GM23248 (cell line): Measurements from ENCODE around the gene TNKS1BP1. TPM values are rescaled to one million over a fixed set of nuclear protein-coding genes. Genes with fewer than 3 reads are reported as not detected.

ENCODE experiments used
- DNase-seq: peaks from one replicate; pipeline ENCODE4 v3.0.0-alpha.2; 2015
- H2AFZ ChIP-seq: fragments of 200-600 bp; sonication (generic); 2 replicates; pipeline ENCODE4 v1.6.1; 2016; ENCODE audit warnings: antibody characterized with exemption
- H3F3A ChIP-seq: fragments of 200-600 bp; sonication (generic); 2 replicates; pipeline ENCODE4 v1.6.1; 2016; ENCODE audit warnings: mild to moderate bottlenecking, antibody characterized with exemption, mixed run types; ENCODE audit not compliant: insufficient read depth
- H3K27ac ChIP-seq: fragments of 200-600 bp; sonication (generic); 2 replicates; pipeline ENCODE4 v1.5.1; 2016; ENCODE audit warnings: mild to moderate bottlenecking
- H3K27me3 ChIP-seq: fragments of 200-600 bp; sonication (generic); replicated peaks from 2 replicates; pipeline ENCODE4 v1.6.1; 2016; ENCODE audit warnings: mild to moderate bottlenecking; ENCODE audit not compliant: insufficient read depth
- H3K36me3 ChIP-seq: fragments of 200-600 bp; sonication (generic); 2 replicates; pipeline ENCODE4 v1.6.1; 2016; ENCODE audit warnings: low read depth, mild to moderate bottlenecking
- H3K4me1 ChIP-seq: fragments of 200-600 bp; sonication (generic); 2 replicates; pipeline ENCODE4 v1.6.1; 2016; ENCODE audit warnings: mild to moderate bottlenecking; ENCODE audit not compliant: insufficient read depth
- H3K4me2 ChIP-seq: fragments of 200-600 bp; sonication (generic); one replicate; pipeline ENCODE4 v1.6.1; 2016; ENCODE audit warnings: mild to moderate bottlenecking; ENCODE audit not compliant: unreplicated experiment
- H3K4me3 ChIP-seq: fragments of 200-600 bp; sonication (generic); 2 replicates; pipeline ENCODE4 v1.5.1; 2016; ENCODE audit warnings: mild to moderate bottlenecking
- H3K79me2 ChIP-seq: fragments of 200-600 bp; sonication (generic); 2 replicates; pipeline ENCODE4 v1.6.1; 2016; ENCODE audit warnings: mild to moderate bottlenecking; ENCODE audit not compliant: insufficient read depth
- H3K9ac ChIP-seq: fragments of 200-600 bp; sonication (generic); 2 replicates; pipeline ENCODE4 v1.6.1; 2016; ENCODE audit warnings: mild to moderate bottlenecking
- H3K9me2 ChIP-seq: fragments of 200-600 bp; sonication (generic); 2 replicates; pipeline ENCODE4 v1.6.1; 2016; ENCODE audit warnings: mixed run types, mild to moderate bottlenecking, moderate library complexity; ENCODE audit not compliant: insufficient read depth
- H3K9me3 ChIP-seq: fragments of 200-600 bp; sonication (generic); one replicate; pipeline ENCODE4 v1.6.1; 2017; ENCODE audit warnings: low read depth
- H4K20me1 ChIP-seq: fragments of 200-600 bp; sonication (generic); 2 replicates; pipeline ENCODE4 v1.6.0; 2016; ENCODE audit not compliant: insufficient read depth
- EZH2 ChIP-seq: fragments of 200-600 bp; sonication (generic); IDR thresholded peaks from 2 replicates; pipeline ENCODE4 v1.6.1; 2018; ENCODE audit warnings: antibody characterized with exemption, mild to moderate bottlenecking; ENCODE audit not compliant: insufficient read depth, poor library complexity, severe bottlenecking
- EZH2phosphoT487 ChIP-seq: fragments of 200-600 bp; sonication (generic); IDR thresholded peaks from 2 replicates; pipeline ENCODE4 v1.6.1; 2018; ENCODE audit warnings: antibody characterized with exemption, moderate library complexity, mild to moderate bottlenecking, low read depth; ENCODE audit not compliant: insufficient read depth
- WGBS, 2 experiments: methylation state at CpG; one replicate each; pipeline ENCODE4 v1.1.6; 2015 to 2017; ENCODE audit warnings: low lambda C conversion rate in 2 of 2, low coverage in 1 of 2; ENCODE audit errors: missing lambda C conversion rate in 2 of 2; 5-methylcytosine and 5-hydroxymethylcytosine counted together
- in situ Hi-C: fragments of 300-500 bp; cut with MboI; formaldehyde crosslinking; loops from 2 replicates; pipeline ENCODE4 v1.15.0; 2020
- polyA plus RNA-seq: library from polyadenylated mRNA; unstranded; fragments of >200 nt; fragmentation: Nextera tagmentation; extraction: Ambion mirVana; gene quantifications from 2 replicates; pipeline ENCODE4 v1.2.1, GENCODE V29; 2016
- total RNA-seq: library from RNA; depleted of rRNA; stranded (reverse); fragments of >200 nt; shearing (Covaris generic); gene quantifications from 2 replicates; pipeline ENCODE4 v1.2.3, GENCODE V29; 2014

Gene TNKS1BP1
- total and polyA plus RNA-seq, 2 experiments from 2014 or later: 88.2 to 89.7 TPM

DNA sequence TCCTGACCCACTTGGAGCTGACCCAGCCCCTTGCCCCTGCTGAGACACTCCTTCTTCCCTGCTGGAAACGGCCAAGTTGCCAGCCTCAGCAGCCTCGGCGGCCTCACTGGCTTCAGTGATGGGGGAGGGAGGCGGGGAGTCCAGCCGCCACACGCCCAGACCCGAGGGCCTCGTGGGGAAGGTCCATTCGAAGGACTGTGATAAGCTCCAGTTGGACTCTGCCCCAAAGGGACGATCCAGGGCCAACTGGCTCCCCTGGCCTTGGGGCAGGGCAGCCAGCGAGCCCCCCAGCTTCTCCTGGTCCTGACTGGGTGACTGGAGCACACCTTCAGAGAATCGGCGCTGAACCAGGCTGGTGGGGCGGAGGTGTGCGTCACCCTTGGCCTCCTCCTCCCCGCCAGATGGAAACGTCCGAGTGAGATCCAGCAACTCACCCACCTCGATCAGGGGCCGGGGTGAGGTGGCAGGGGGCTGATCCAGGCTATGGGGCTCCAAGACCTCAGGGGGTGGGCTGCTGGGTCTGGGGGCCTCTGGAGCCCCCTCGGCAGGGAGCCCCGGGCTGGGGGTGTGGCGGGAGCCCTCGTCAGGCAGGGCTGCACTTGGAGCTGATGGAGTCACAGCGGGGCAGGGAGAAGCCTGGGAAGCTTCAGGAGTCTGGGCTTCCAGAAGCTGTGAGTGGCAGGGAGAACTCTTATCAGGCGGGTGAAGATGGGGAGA lies 11.5 kb downstream of the TNKS1BP1 start:
- H4K20me1 ChIP-seq: peaks cover 9% of the 10 kb centered on the region; the same call in 1 of the 2 replicates
- H3K79me2 ChIP-seq: peaks cover 71% of the 10 kb centered on the region
- no peak overlapping the region for H2AFZ ChIP-seq
- 77 to 83% methylated on average over 21 to 25 of the region's 26 CpGs for WGBS, 2 experiments
- no peak overlapping the region for H3K9ac ChIP-seq
- H3K4me3 ChIP-seq: no peak overlapping the region
- H3K4me1 ChIP-seq: peaks cover 35% of the 10 kb centered on the region
- no peaks in the 10 kb centered on the region for H3K9me2 ChIP-seq
- in situ Hi-C loops: no loop called here
- no peaks in the 10 kb centered on the region for H3K27me3 ChIP-seq
- no peak overlapping the region for H3K4me2 ChIP-seq
- H3K9me3 ChIP-seq: no peaks in the 10 kb centered on the region
- H3K27ac ChIP-seq: no peak overlapping the region
- TF ChIP-seq EZH2phosphoT487 (no peak), EZH2 (no peak)
- H3F3A ChIP-seq: peaks cover 47% of the 10 kb centered on the region
- H3K36me3 ChIP-seq: peaks cover 37% of the 10 kb centered on the region
- no peak for DNase-seq

- TF ChIP-seq EZH2phosphoT487 (no peak), EZH2 (no peak)
- no peak overlapping the region for H3K4me3 ChIP-seq
- peaks cover 9% of the 10 kb centered on the region; the same call in 1 of the 2 replicates for H4K20me1 ChIP-seq
- H3K4me2 ChIP-seq: no peak overlapping the region
- H3K79me2 ChIP-seq: peaks cover 71% of the 10 kb centered on the region
- peaks cover 39% of the 10 kb centered on the region for H3K36me3 ChIP-seq
- no peak overlapping the region for H3K9ac ChIP-seq
- H3F3A ChIP-seq: peaks cover 43% of the 10 kb centered on the region
- no peaks in the 10 kb centered on the region for H3K9me3 ChIP-seq
- peak overlapping the region; percentile 85 for H3K27ac ChIP-seq
- no peak for DNase-seq
- 82 to 88% methylated on average over 9 to 10 of the region's 10 CpGs for WGBS, 2 experiments
- H3K27me3 ChIP-seq: no peaks in the 10 kb centered on the region
- H3K9me2 ChIP-seq: no peaks in the 10 kb centered on the region
- in situ Hi-C loops: no loop called here
- peaks cover 31% of the 10 kb centered on the region for H3K4me1 ChIP-seq
- no peak overlapping the region for H2AFZ ChIP-seq
Observed at GRCh38 chr11:57312511-57313021, 12.2 kb downstream of the TNKS1BP1 start.

DNA sequence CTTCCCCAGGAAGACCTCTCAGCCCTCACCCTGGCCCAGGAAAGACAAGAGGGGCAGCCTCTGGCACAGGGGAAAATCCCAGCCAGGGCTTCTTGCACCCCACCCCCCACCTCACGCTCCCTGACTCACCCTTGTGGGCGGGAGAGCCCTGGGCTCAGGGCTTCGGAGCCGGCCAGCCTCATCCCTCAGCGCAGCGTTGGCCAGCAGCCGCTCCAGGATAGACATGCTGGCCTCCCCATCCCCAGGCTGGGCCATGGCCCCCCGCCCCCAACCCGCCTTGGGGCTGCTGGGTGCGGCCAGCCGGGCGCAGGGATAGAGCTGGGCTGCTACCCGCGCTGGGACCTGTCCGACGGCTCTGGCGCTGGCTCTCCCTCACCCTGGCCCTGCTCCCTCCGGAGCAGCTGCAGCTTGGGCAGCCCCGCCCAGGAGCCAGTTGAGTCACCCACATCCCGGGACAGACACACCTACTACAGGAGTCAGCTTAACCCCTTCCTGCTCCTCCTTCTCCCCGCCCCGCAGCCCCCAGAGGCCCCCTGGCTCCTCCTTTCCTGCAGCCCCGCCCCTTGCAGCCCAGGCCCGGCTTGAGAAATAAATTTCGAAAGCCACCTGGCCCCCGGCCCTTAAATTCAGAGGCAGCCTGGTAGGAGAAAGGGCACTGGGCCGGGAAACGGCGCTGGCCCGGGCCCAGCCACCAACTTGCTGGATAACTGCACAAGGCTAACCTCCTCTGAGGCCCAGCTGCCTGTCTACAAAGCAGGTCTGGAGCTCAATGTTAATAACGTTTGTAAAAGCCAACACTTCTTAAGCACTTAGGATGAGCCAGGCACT lies 13.4 kb downstream of the TNKS1BP1 start:
- H3K4me3 ChIP-seq: peak overlapping the region; percentile 68
- no peaks in the 10 kb centered on the region for H3K27me3 ChIP-seq
- peak overlapping the region; percentile 68 for H3K4me2 ChIP-seq
- H3K79me2 ChIP-seq: peaks cover 69% of the 10 kb centered on the region
- H4K20me1 ChIP-seq: peaks cover 4% of the 10 kb centered on the region; the same call in 1 of the 2 replicates
- H2AFZ ChIP-seq: no peak overlapping the region
- no peaks in the 10 kb centered on the region for H3K9me3 ChIP-seq
- DNase-seq: peak; percentile 97
- 0 to 1% methylated on average over 21 to 31 of the region's 31 CpGs for WGBS, 2 experiments
- TF ChIP-seq EZH2phosphoT487: no peak
- no peak for TF ChIP-seq EZH2
- in situ Hi-C loops: no loop called here
- peaks cover 32% of the 10 kb centered on the region for H3K36me3 ChIP-seq
- H3F3A ChIP-seq: peaks cover 33% of the 10 kb centered on the region
- peak overlapping the region; percentile 75 for H3K9ac ChIP-seq
- no peaks in the 10 kb centered on the region for H3K9me2 ChIP-seq
- peaks cover 38% of the 10 kb centered on the region for H3K4me1 ChIP-seq
- peak overlapping the region; percentile 85 for H3K27ac ChIP-seq

DNA sequence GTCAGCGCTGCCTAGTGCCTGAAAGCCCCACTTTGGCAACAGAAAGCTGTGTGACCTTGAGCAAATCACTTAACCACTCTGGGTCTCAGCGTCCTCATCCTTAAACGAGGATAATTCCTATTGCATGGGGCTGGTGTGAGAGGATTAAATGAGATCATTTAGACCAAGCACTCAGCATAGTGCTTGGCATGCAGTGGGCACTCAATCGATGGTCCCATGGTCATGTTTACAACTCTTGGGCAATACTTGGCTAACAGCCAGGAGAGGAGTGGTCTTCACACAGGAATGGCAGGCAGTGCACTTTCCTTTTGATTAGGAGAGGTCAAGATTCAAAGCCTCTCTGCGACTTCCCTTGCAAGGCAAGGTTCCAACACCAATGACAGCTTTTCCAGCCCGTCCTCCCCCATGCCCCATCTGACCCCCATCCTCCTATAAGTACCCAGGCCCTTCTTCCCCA lies 14.1 kb downstream of the TNKS1BP1 start:
- peaks cover 27% of the 10 kb centered on the region for H3K36me3 ChIP-seq
- H4K20me1 ChIP-seq: no peaks in the 10 kb centered on the region
- peaks cover 42% of the 10 kb centered on the region for H3K4me1 ChIP-seq
- peak overlapping the region; percentile 68 for H3K4me3 ChIP-seq
- peak; percentile 67 for DNase-seq
- peak overlapping the region; percentile 68 for H3K4me2 ChIP-seq
- H3K27me3 ChIP-seq: no peaks in the 10 kb centered on the region
- peaks cover 30% of the 10 kb centered on the region for H3F3A ChIP-seq
- H3K27ac ChIP-seq: peak overlapping the region; percentile 85
- H2AFZ ChIP-seq: no peak overlapping the region
- H3K9ac ChIP-seq: peak overlapping the region; percentile 75
- H3K9me3 ChIP-seq: no peaks in the 10 kb centered on the region
- peaks cover 69% of the 10 kb centered on the region for H3K79me2 ChIP-seq
- in situ Hi-C loops: no loop called here
- no peak for TF ChIP-seq EZH2
- no peak for TF ChIP-seq EZH2phosphoT487
- no peaks in the 10 kb centered on the region for H3K9me2 ChIP-seq
- WGBS, 2 experiments: 8 to 11% methylated on average over 6 of the region's 6 CpGs
